Neural progenitor cell (in vitro differentiated cells): ENCODE measurements around the gene GJC3.

Source experiments
- EZH2 ChIP-seq: fragments of 200-600 bp; sonication (generic); IDR thresholded peaks from 2 replicates; pipeline ENCODE4 v1.6.1; 2017; ENCODE audit warnings: antibody characterized with exemption, mild to moderate bottlenecking, moderate library complexity
- TF ChIP-seq, protein P1 (sequence below): fragments of 200-600 bp; sonication (generic); IDR thresholded peaks from 2 replicates; pipeline ENCODE4 v1.5.1; 2017; ENCODE audit warnings: antibody characterized with exemption, mild to moderate bottlenecking

DNA sequence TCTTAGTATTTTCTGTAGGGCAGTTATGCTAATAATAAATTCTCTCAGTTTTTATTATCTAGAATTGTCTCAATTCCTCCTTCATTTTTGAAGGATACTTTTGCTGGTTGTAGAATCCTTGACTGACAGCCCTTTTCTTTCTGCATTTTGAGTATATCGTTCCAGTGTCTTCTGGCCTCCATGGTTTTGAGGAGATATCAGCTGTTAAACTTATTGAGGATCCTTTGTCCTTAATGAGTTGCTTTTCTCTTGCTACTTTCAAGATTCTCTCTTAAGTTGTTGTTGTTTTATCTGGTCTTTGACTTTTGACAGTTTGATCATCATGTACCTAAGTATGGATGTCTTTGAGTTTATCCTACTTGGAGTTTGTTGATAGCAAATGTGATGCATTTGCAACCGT is 8.9 kb upstream of the GJC3 start:
- TF ChIP-seq, protein P1, sequence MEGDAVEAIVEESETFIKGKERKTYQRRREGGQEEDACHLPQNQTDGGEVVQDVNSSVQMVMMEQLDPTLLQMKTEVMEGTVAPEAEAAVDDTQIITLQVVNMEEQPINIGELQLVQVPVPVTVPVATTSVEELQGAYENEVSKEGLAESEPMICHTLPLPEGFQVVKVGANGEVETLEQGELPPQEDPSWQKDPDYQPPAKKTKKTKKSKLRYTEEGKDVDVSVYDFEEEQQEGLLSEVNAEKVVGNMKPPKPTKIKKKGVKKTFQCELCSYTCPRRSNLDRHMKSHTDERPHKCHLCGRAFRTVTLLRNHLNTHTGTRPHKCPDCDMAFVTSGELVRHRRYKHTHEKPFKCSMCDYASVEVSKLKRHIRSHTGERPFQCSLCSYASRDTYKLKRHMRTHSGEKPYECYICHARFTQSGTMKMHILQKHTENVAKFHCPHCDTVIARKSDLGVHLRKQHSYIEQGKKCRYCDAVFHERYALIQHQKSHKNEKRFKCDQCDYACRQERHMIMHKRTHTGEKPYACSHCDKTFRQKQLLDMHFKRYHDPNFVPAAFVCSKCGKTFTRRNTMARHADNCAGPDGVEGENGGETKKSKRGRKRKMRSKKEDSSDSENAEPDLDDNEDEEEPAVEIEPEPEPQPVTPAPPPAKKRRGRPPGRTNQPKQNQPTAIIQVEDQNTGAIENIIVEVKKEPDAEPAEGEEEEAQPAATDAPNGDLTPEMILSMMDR, result no peak
- no peak for TF ChIP-seq EZH2
